K562 (cell line): ENCODE results near the gene SIDT2. TPM values are rescaled to one million over a fixed set of nuclear protein-coding genes. Genes with fewer than 3 reads are reported as not detected.
A peak's percentile ranks its signal among the peaks of the same experiment; 100 is the strongest.

Source experiments
- BCLAF1 ChIP-seq, 2 experiments: fragments of 450-650 bp in 1 of 2; IDR thresholded peaks; 2 replicates each; pipeline ENCODE4 v1.6.1; 2011 to 2017; ENCODE audit warnings: low read depth in 2 of 2, antibody characterized with exemption in 1 of 2, borderline replicate concordance in 1 of 2, low read length in 1 of 2, mild to moderate bottlenecking in 1 of 2, mixed read lengths in 1 of 2; ENCODE audit not compliant: control insufficient read depth in 1 of 2
- CEBPG ChIP-seq, 3 experiments: fragments of 200-800 bp in 1 of 3; sonication (Bioruptor generic) in 1 of 3; sonication (generic) in 1 of 3; formaldehyde crosslinking in 1 of 3; IDR thresholded peaks in 2 of 3; conservative IDR thresholded peaks in 1 of 3; 2 replicates each; pipeline versions ENCODE4 v1.6.1 to v1.8.0; 2016 to 2022; ENCODE audit warnings: missing compliant biosample characterization in 2 of 3, missing genetic modification characterization in 2 of 3, mild to moderate bottlenecking in 1 of 3, missing genetic modification reagents in 1 of 3
- CGGBP1 ChIP-seq: fragments of 250-450 bp; sonication (Bioruptor Pico); IDR thresholded peaks from 2 replicates; pipeline ENCODE4 v1.9.0; 2021; ENCODE audit warnings: mild to moderate bottlenecking
- COPS2 ChIP-seq: fragments of 450-650 bp; conservative IDR thresholded peaks from 2 replicates; pipeline ENCODE4 v1.6.1; 2016; ENCODE audit warnings: mild to moderate bottlenecking, moderate library complexity
- CSDE1 ChIP-seq, 2 experiments: fragments of 450-650 bp; IDR thresholded peaks; 2 replicates each; pipeline ENCODE4 v1.6.1; 2016; ENCODE audit warnings: mild to moderate bottlenecking in 1 of 2
- FOSL1 ChIP-seq: fragments of 200-800 bp; sonication (Bioruptor generic); conservative IDR thresholded peaks from 2 replicates; pipeline ENCODE4 v1.6.1; 2016; ENCODE audit warnings: missing genetic modification characterization, missing compliant biosample characterization
- FOXA1 ChIP-seq: fragments of 450-650 bp; IDR thresholded peaks from 2 replicates; pipeline ENCODE4 v1.6.1; 2016; ENCODE audit warnings: mild to moderate bottlenecking, borderline replicate concordance
- FOXP4 ChIP-seq: sonication (generic); formaldehyde crosslinking; IDR thresholded peaks from 2 replicates; pipeline ENCODE4 v1.8.0; 2022; ENCODE audit warnings: mild to moderate bottlenecking, missing genetic modification reagents, borderline replicate concordance
- GABPB1 ChIP-seq: sonication (generic); formaldehyde crosslinking; IDR thresholded peaks from 2 replicates; pipeline ENCODE4 v1.8.0; 2022; ENCODE audit warnings: mild to moderate bottlenecking, missing genetic modification reagents
- POLR2B ChIP-seq: fragments of 450-650 bp; IDR thresholded peaks from 2 replicates; pipeline ENCODE4 v1.6.1; 2018; ENCODE audit warnings: low read depth; ENCODE audit not compliant: partially characterized antibody
- SMAD4 ChIP-seq: fragments of 250-450 bp; sonication (Bioruptor Pico); conservative IDR thresholded peaks from 2 replicates; pipeline ENCODE4 v1.8.0; 2021; ENCODE audit warnings: inconsistent platforms, mild to moderate bottlenecking, moderate library complexity
- SMARCA5 ChIP-seq: fragments of 450-650 bp; IDR thresholded peaks from 2 replicates; pipeline ENCODE4 v1.6.1; 2016
- SMC3 ChIP-seq: conservative IDR thresholded peaks from 2 replicates; pipeline ENCODE4 v1.6.1; 2011; ENCODE audit warnings: low read depth, low read length, improper control_type of control experiment; ENCODE audit not compliant: insufficient read depth
- ZBTB8A ChIP-seq: fragments of 450-650 bp; IDR thresholded peaks from 2 replicates; pipeline ENCODE4 v1.6.1; 2018; ENCODE audit warnings: mild to moderate bottlenecking, moderate library complexity; ENCODE audit not compliant: partially characterized antibody
- ZNF121 ChIP-seq: sonication (generic); formaldehyde crosslinking; conservative IDR thresholded peaks from 2 replicates; pipeline ENCODE4 v1.8.0; 2022; ENCODE audit warnings: missing genetic modification reagents
- ZNF143 ChIP-seq: sonication (generic); formaldehyde crosslinking; IDR thresholded peaks from 2 replicates; pipeline ENCODE4 v1.9.0; 2022; ENCODE audit warnings: mild to moderate bottlenecking, missing genetic modification reagents
- ZNF57 ChIP-seq: fragments of 450-650 bp; formaldehyde crosslinking; IDR thresholded peaks from 2 replicates; pipeline ENCODE4 v1.4.0; 2020; ENCODE audit warnings: mild to moderate bottlenecking, moderate library complexity
- ZNF75A ChIP-seq: fragments of 450-650 bp; formaldehyde crosslinking; IDR thresholded peaks from 2 replicates; pipeline ENCODE4 v1.4.0; 2020; ENCODE audit warnings: mild to moderate bottlenecking
- polyA plus RNA-seq, 8 experiments: library from polyadenylated mRNA; depleted of rRNA in 4 of 8; stranded (reverse) in 5 of 8; unstranded in 3 of 8; fragments of >200 nt; fragmentation: Nextera tagmentation in 2 of 8; fragmentation: Illumina TruSeq in 1 of 8; extraction: Ambion mirVana in 2 of 8; extraction: Trizol in 1 of 8; gene quantifications; 2 replicates each; pipeline versions ENCODE4 v1.2.1 to v1.2.3, GENCODE V29; 2011 to 2014; ENCODE audit warnings: inconsistent platforms in 1 of 8, missing spikeins in 1 of 8
- total RNA-seq, 7 experiments: library from RNA; depleted of rRNA in 6 of 7; stranded (reverse); fragments of >200 nt in 6 of 7; fragmentation: Illumina TruSeq in 2 of 7; extraction: Trizol in 2 of 7; gene quantifications; 2 replicates each; pipeline versions ENCODE4 v1.2.1 to v1.2.3, GENCODE V29; 2011 to 2021; ENCODE audit warnings: low replicate concordance in 1 of 7
- TF ChIP-seq, protein P1 (sequence below): sonication (generic); formaldehyde crosslinking; IDR thresholded peaks from 2 replicates; pipeline ENCODE4 v1.9.0; 2022; ENCODE audit warnings: mild to moderate bottlenecking, missing genetic modification reagents
- TF ChIP-seq, protein P2 (sequence below): fragments of 450-650 bp; IDR thresholded peaks from 2 replicates; pipeline ENCODE4 v1.6.1; 2016; ENCODE audit warnings: missing biosample characterization, missing genetic modification characterization

The SIDT2 gene
- total and polyA plus RNA-seq, 9 of the 15 experiments (the other 6 are each of a cell fraction or from before 2014, with no cell fraction given) = 2.4 to 20.2 (median 6.5) TPM

GRCh38 chr11:117180661-117181585 lies 2.4 kb downstream of the SIDT2 start (continued):
- TF ChIP-seq, protein P1, sequence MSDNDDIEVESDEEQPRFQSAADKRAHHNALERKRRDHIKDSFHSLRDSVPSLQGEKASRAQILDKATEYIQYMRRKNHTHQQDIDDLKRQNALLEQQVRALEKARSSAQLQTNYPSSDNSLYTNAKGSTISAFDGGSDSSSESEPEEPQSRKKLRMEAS (CRISPR knock-in tag) = peak; percentile 93
- TF ChIP-seq POLR2B (no peak), BCLAF1 (IDR thresholded peaks at IDR 0.05; ENCODE audit: borderline replicate concordance in 1 of 2, control insufficient read depth in 1 of 2, low read depth in 2 of 2, low read length in 1 of 2) (no peak), FOXA1 (no peak), ZNF75A (no peak), CEBPG (CRISPR knock-in tag; IDR thresholded peaks at IDR 0.05) (peak; percentile 27; the same call in 1 of the 2 replicates), CEBPG (tag; conservative IDR thresholded peaks at IDR 0.05 in 1 of 2, IDR thresholded peaks at IDR 0.05 in 1 of 2) (no peak), SMAD4 (CRISPR knock-in tag) (no peak), ZBTB8A (no peak), FOSL1 (tag) (no peak), CGGBP1 (CRISPR knock-in tag) (no peak), SMC3 (0 out of 2 replicates have a peak, but pooled peaks have one; percentile 43), FOXP4 (CRISPR knock-in tag) (no peak), ZNF121 (no peak), ZNF143 (no peak), SMARCA5 (peak; percentile 39), GABPB1 (CRISPR knock-in tag) (no peak; the same call in 1 of the 2 replicates), CSDE1 (IDR thresholded peaks at IDR 0.05) (no peak), ZNF57 (CRISPR knock-in tag) (no peak), COPS2 (no peak)
- TF ChIP-seq, protein P2, sequence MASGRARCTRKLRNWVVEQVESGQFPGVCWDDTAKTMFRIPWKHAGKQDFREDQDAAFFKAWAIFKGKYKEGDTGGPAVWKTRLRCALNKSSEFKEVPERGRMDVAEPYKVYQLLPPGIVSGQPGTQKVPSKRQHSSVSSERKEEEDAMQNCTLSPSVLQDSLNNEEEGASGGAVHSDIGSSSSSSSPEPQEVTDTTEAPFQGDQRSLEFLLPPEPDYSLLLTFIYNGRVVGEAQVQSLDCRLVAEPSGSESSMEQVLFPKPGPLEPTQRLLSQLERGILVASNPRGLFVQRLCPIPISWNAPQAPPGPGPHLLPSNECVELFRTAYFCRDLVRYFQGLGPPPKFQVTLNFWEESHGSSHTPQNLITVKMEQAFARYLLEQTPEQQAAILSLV (tag) = no peak
